H9 (cell line): ENCODE data around the gene LSMEM2. TPM values are rescaled to one million over a fixed set of nuclear protein-coding genes. Genes with fewer than 3 reads are reported as not detected.

Source experiments
- DNase-seq: peaks from one replicate; pipeline ENCODE4 v3.0.0-alpha.2; 2017
- H2AFZ ChIP-seq: one replicate; pipeline ENCODE4 v1.6.1; 2013; ENCODE audit warnings: mild to moderate bottlenecking, low read length, control low read depth, moderate library complexity
- H2AK5ac ChIP-seq: 2 replicates; pipeline ENCODE4 v1.6.1; 2013; ENCODE audit warnings: low read length, control low read depth, mixed read lengths; ENCODE audit not compliant: insufficient read length
- H2BK120ac ChIP-seq: one replicate; pipeline ENCODE4 v1.6.1; 2013; ENCODE audit warnings: low read depth, mild to moderate bottlenecking, low read length, control low read depth, inconsistent platforms; ENCODE audit not compliant: poor library complexity, severe bottlenecking
- H2BK12ac ChIP-seq: 2 replicates; pipeline ENCODE4 v1.6.1; 2013; ENCODE audit warnings: low read length, control low read depth, mixed read lengths, low read depth; ENCODE audit not compliant: insufficient read length
- H2BK15ac ChIP-seq: 2 replicates; pipeline ENCODE4 v1.6.1; 2013; ENCODE audit warnings: low read depth, low read length, control low read depth
- H2BK20ac ChIP-seq: one replicate; pipeline ENCODE4 v1.6.1; 2013; ENCODE audit warnings: low read depth, mild to moderate bottlenecking, low read length, control low read depth, inconsistent platforms; ENCODE audit not compliant: poor library complexity, severe bottlenecking
- H2BK5ac ChIP-seq: 2 replicates; pipeline ENCODE4 v1.6.1; 2013; ENCODE audit warnings: low read length, control low read depth, mixed read lengths; ENCODE audit not compliant: insufficient read length
- H3K14ac ChIP-seq: 2 replicates; pipeline ENCODE4 v1.6.1; 2013; ENCODE audit warnings: low read length, control low read depth; ENCODE audit not compliant: insufficient read depth
- H3K18ac ChIP-seq: 2 replicates; pipeline ENCODE4 v1.6.1; 2013; ENCODE audit warnings: low read depth, mild to moderate bottlenecking, mixed read lengths, low read length, control low read depth; ENCODE audit not compliant: insufficient read length
- H3K23ac ChIP-seq: 2 replicates; pipeline ENCODE4 v1.6.1; 2013; ENCODE audit warnings: low read length, control low read depth, mixed read lengths, low read depth; ENCODE audit not compliant: insufficient read length
- H3K23me2 ChIP-seq: 2 replicates; pipeline ENCODE4 v1.6.1; 2013; ENCODE audit warnings: low read depth, mild to moderate bottlenecking, mixed read lengths, low read length, control low read depth; ENCODE audit not compliant: insufficient read length, poor library complexity, severe bottlenecking
- H3K27ac ChIP-seq: 2 replicates; pipeline ENCODE4 v1.5.1; 2013; ENCODE audit warnings: low read length, control low read depth, mixed read lengths, low read depth; ENCODE audit not compliant: insufficient read length
- H3K27me3 ChIP-seq: 2 replicates; pipeline ENCODE4 v1.6.1; 2013; ENCODE audit warnings: low read length, control low read depth, inconsistent platforms; ENCODE audit not compliant: insufficient read depth
- H3K4ac ChIP-seq: 2 replicates; pipeline ENCODE4 v1.6.1; 2013; ENCODE audit warnings: low read depth, mild to moderate bottlenecking, control low read depth, inconsistent platforms, low read length, moderate library complexity
- H3K4me1 ChIP-seq: 2 replicates; pipeline ENCODE4 v1.6.1; 2013; ENCODE audit warnings: low read length, control low read depth, inconsistent platforms; ENCODE audit not compliant: insufficient read depth
- H3K4me2 ChIP-seq: 2 replicates; pipeline ENCODE4 v1.6.1; 2013; ENCODE audit warnings: low read length, control low read depth, mixed read lengths; ENCODE audit not compliant: insufficient read length, insufficient read depth
- H3K56ac ChIP-seq: 2 replicates; pipeline ENCODE4 v1.6.1; 2013; ENCODE audit warnings: low read depth, mild to moderate bottlenecking, mixed read lengths, low read length, control low read depth; ENCODE audit not compliant: insufficient read length
- H3K79me1 ChIP-seq: 2 replicates; pipeline ENCODE4 v1.6.1; 2013; ENCODE audit warnings: low read depth, mild to moderate bottlenecking, moderate library complexity, low read length, control low read depth, inconsistent platforms; ENCODE audit not compliant: insufficient read depth, poor library complexity, severe bottlenecking
- H3K79me2 ChIP-seq: 2 replicates; pipeline ENCODE4 v1.6.1; 2013; ENCODE audit warnings: low read length, control low read depth, inconsistent platforms; ENCODE audit not compliant: insufficient read depth
- H3K9ac ChIP-seq: 2 replicates; pipeline ENCODE4 v1.6.1; 2013; ENCODE audit warnings: low read length, control low read depth, mixed read lengths; ENCODE audit not compliant: insufficient read length; ENCODE audit errors: extremely low read depth
- H3K9me3 ChIP-seq: one replicate; pipeline ENCODE4 v1.6.1; 2013; ENCODE audit warnings: low read depth, low read length, inconsistent platforms; ENCODE audit not compliant: control insufficient read depth
- H3T11ph ChIP-seq: one replicate; pipeline ENCODE4 v1.6.1; 2013; ENCODE audit warnings: mild to moderate bottlenecking, low read length, control low read depth, inconsistent platforms
- H4K20me1 ChIP-seq: one replicate; pipeline ENCODE4 v1.6.1; 2013; ENCODE audit not compliant: control insufficient read depth, insufficient read length, insufficient read depth
- H4K5ac ChIP-seq: 2 replicates; pipeline ENCODE4 v1.6.1; 2013; ENCODE audit warnings: low read depth, mild to moderate bottlenecking, mixed read lengths, low read length, control low read depth; ENCODE audit not compliant: insufficient read length
- H4K8ac ChIP-seq: replicated peaks from 2 replicates; pipeline ENCODE4 v1.6.1; 2013; ENCODE audit warnings: low read length, control low read depth, mixed read lengths, low read depth; ENCODE audit not compliant: insufficient read length
- H4K91ac ChIP-seq: 2 replicates; pipeline ENCODE4 v1.6.1; 2013; ENCODE audit warnings: low read depth, mild to moderate bottlenecking, moderate library complexity, mixed read lengths, low read length, control low read depth; ENCODE audit not compliant: insufficient read length
- H3K27ac Mint-ChIP-seq, 3 experiments: 2 replicates in 2 of 3; 3 replicates in 1 of 3; pipeline ENCODE4 v1.8.0; 2020 to 2021; ENCODE audit warnings: mixed read lengths in 3 of 3, mild to moderate bottlenecking in 1 of 3, moderate library complexity in 1 of 3
- H3K27me3 Mint-ChIP-seq: 2 replicates; pipeline ENCODE4 v1.8.0; 2021; ENCODE audit warnings: low read depth, mild to moderate bottlenecking, moderate library complexity, mixed read lengths
- H3K36me3 Mint-ChIP-seq, 3 experiments: 2 replicates in 2 of 3; 3 replicates in 1 of 3; pipeline ENCODE4 v1.8.0; 2020 to 2021; ENCODE audit warnings: low read depth in 3 of 3, mixed read lengths in 3 of 3; ENCODE audit not compliant: insufficient read depth in 1 of 3
- H3K4me1 Mint-ChIP-seq, 2 experiments: 2 replicates each; pipeline ENCODE4 v1.8.0; 2020; ENCODE audit warnings: mixed read lengths in 2 of 2
- H3K4me3 Mint-ChIP-seq, 2 experiments: 2 replicates in 1 of 2; 3 replicates in 1 of 2; pipeline ENCODE4 v1.8.0; 2020 to 2021; ENCODE audit warnings: mild to moderate bottlenecking in 2 of 2, mixed read lengths in 2 of 2, moderate library complexity in 1 of 2
- H3K9me3 Mint-ChIP-seq, 2 experiments: 2 replicates in 1 of 2; 3 replicates in 1 of 2; pipeline ENCODE4 v1.8.0; 2020; ENCODE audit warnings: mild to moderate bottlenecking in 2 of 2, mixed read lengths in 2 of 2, moderate library complexity in 1 of 2
- CTCF ChIP-seq: fragments of 200-600 bp; sonication (generic); conservative IDR thresholded peaks from 3 replicates; pipeline ENCODE4 v1.8.0; 2021; ENCODE audit warnings: antibody characterized with exemption, mild to moderate bottlenecking
- WGBS: extraction: QIAGEN DNeasy Blood & Tissue Kit; methylation state at CpG from one replicate; pipeline ENCODE4 v1.1.7; 2013; ENCODE audit warnings: missing lambda C conversion rate, low lambda C conversion rate, mixed read lengths; ENCODE audit not compliant: insufficient read length; ENCODE audit errors: extremely low coverage; 5-methylcytosine and 5-hydroxymethylcytosine counted together
- total RNA-seq: library from RNA; stranded (reverse); gene quantifications from 2 replicates; pipeline ENCODE4 v1.2.1, GENCODE V29; 2021

The LSMEM2 gene
- total RNA-seq, 1 experiment from 2014 or later, result 0.50 TPM

GRCh38 chr3:50318615-50319014 is 39.7 kb downstream of the LSMEM2 start:
- Histone ChIP-seq H3K56ac (no peak overlapping the region), H4K5ac (no peak overlapping the region), H3K79me2 (peaks cover 5% of the 10 kb centered on the region; the same call in 1 of the 2 replicates), H3K23ac (no peak overlapping the region), H2BK5ac (no peak overlapping the region), H3K9me3 (no peaks in the 10 kb centered on the region), H3K18ac (no peak overlapping the region), H3K4ac (no peak overlapping the region), H2BK120ac (no peak overlapping the region), H3K27me3 (no peaks in the 10 kb centered on the region), H2BK15ac (no peak overlapping the region), H3K4me2 (no peak overlapping the region), H4K8ac (no peak overlapping the region), H2BK12ac (no peak overlapping the region), H3K79me1 (no peaks in the 10 kb centered on the region), H3T11ph (no peak overlapping the region), H3K23me2 (peaks cover 15% of the 10 kb centered on the region), H3K27ac (no peak overlapping the region), H3K9ac (no peak overlapping the region), H4K91ac (no peak overlapping the region), H4K20me1 (no peaks in the 10 kb centered on the region), H3K14ac (no peak overlapping the region), H2AFZ (no peak overlapping the region), H3K4me1 (peaks cover 6% of the 10 kb centered on the region; the same call in 1 of the 2 replicates), H2BK20ac (no peak overlapping the region), H2AK5ac (no peak overlapping the region)
- Mint-ChIP-seq H3K4me1 (peaks cover 22 to 39% of the 10 kb centered on the region in 2 experiments), H3K36me3 (peaks cover 47 to 54% (median 53%) of the 10 kb centered on the region in 3 experiments), H3K4me3 (peak overlapping the region; percentile 19 to 44; a peak in 3 of 5 replicates), H3K27ac (peak overlapping the region in 1 of 3 experiments; percentile 80; a peak in 1 of 7 replicates), H3K9me3 (peaks cover 4 to 6% of the 10 kb centered on the region in 2 experiments), H3K27me3 (no peaks in the 10 kb centered on the region)
- no peak for TF ChIP-seq CTCF
- WGBS, result no CpG with 5 or more reads among the region's 10 CpGs
- DNase-seq, result no peak
